GM18517 (cell line): ENCODE data around the gene GFRA4.

Experiments
- ATAC-seq: cut with Tn5 transposase; IDR thresholded peaks from one replicate; pipeline ENCODE4 v1.9.1; 2021; ENCODE audit warnings: mild to moderate bottlenecking, moderate library complexity; ENCODE audit not compliant: unreplicated experiment

Gene GFRA4

DNA sequence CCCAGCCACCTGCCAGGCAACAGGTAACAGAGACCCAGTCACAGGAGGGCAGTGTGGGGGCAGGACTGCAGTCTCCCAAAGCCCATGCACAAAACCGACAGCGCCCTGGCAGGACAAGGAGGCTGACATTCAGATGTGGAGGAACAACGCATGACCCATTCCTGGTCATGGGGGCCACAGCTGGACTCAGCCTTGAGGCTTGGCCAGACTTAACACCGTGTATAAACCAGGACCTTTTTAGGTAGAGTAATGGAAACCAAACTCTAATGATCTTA, 8.1 kb downstream of the GFRA4 start:
- ATAC-seq: no peak

DNA sequence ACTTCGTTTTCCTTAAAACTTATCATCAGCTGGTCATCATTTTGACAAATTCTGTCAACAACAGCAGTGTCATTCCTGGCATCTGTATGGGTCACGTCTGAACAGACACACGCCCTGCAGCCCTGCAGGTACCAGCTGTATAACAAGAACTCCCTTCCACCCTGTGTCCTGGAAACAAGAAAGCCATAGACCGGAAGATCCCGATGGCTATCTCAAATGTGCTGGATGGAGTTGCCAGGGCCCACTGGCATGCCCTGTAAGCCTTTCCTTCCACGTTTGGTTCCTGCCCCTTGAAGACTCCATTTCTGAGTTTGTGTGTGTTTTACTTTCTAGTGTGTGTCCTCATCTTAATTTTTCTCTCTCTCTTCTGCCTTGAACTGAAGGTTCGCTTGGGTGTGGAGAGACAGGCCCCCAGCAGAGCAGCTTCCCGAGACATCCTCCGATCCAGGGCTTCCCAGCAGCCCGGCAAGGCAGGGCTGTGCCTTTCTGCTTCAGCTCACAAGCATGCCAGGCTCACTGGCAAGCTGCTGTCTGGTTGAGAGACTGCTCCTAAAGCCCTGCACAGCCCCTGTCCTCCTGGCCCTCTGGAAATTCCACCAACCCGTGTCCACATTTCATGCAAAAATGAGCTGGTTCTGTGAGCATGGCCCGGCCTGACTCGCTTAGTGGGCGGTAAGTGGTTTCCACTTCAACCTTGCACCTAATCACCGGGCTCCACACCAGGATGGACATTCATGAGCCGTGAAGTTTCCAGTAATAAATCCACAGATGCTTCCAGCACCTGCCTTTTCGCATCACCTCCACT, 8.7 kb downstream of the GFRA4 start:
- no peak for ATAC-seq

- no peak for ATAC-seq
Observed at GRCh38 chr20:3653921-3654320, 9.3 kb downstream of the GFRA4 start.

DNA sequence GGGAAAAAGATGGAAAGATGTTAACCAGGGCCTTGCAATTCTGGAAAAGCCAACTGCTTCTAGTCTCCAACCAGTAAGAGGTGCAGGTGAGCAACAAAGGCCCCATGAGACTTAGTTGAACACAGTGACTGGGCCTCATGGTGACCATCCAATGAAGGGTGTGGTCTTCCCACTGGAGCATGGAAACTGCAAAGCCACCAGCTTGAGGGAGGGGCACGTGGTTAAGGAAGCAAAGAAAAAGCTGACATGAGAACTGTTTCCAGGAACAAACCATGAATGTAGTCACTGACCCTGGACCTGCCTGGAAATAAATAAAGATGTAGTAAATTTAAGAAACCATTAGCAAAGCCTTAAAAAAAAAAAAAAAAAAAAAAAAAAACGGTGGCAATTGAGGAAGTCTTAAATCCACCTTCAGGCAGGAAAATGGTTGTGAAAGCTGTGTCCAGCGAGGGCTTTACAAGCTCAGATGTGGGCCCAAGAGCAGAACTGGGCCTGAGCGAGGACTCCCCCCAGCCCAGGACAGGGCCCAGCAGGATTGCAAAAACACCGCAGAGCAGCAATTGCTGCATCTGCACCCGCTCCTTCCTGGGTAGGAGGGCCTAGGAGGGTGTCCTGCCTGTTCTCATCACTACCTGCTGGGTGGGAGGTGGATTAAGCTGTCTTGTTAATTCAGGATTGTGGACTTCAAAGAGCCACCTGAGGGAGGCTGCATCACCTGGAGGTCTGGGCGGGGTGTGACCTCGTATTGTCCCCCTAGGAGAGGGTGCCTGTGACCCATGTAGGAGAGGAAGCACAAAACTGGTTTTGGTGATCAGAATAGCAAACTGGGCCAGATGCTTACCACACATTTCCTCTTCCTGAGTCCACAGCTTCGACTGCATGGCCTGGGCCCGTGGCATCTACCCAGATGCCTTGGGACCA, 10.3 kb downstream of the GFRA4 start:
- no peak for ATAC-seq

- no peak for ATAC-seq
Observed at GRCh38 chr20:3652221-3652620, 11.0 kb downstream of the GFRA4 start.

DNA sequence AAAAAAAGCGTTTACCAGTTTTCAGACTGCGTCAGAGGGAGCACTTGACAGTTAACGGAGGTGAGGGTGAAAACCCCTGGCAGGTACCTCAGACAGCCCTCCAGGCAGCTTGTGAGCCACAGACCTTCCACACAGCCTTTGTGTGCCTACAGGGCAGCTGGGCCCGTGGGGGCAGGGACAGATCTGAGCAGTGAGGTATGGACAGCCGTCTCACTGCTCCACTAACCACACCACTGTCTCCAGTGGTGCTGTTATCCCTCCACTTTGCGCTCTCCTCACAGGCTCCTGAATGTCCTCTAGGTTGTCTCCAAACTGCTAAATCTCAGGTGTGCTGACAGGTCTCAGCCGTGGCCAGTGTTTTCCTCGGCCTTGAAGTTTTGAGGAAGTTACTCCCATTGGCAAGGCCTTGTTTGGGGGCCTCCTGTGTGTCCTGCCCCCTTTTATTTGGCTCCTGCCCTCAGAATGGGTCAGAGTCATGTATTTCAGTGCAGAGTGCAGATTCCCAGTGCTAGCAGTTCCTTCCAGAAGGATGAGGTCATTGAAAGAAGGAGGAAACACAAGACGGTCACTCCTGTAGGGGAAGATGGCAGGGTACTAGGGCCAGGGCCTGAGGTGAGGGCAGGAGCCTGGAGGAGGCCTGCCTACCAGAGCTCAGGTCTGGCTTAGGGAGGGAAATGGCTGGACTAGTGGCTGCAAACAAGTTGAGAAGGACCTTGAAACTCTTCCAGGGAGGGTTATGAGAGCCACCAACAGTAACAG, 11.8 kb downstream of the GFRA4 start:
- ATAC-seq: no peak

DNA sequence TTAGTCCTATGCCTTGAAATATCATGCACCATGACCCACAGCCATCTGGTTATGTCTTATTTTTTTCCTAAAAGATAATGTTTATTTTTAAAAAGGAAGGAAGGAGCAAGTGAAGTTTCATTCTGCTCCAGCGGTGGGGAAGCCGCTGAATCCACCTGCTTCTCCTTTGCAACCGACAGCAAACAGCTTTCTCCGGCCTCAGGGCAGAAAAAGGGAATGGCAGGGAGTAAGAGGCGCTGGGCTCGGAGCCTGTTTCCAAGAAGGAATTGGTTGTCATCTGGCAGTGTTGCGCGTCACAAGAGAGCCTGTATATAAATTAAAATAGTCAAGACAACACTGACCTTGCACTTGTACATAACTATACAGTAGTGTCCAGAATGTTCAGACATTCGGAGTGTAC, 14.2 kb downstream of the GFRA4 start:
- no peak for ATAC-seq

DNA sequence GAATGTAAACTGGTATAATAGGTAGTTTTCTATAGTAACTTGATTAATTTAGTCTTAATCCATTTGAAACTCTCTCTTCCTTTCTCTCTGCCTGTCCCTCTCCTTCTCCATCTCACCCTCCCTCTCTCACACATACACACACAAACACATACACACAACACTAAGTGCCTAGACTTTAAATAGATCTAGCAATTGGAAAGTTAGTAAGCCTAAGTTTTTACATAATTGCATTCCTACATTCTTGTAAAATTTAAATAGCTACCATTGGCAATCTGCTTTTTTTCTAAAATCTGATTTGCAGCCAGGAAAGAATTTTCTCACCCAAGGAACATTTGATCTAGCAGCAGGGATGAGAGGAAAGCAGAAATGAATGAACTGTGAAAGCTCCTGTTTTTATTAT, 15.7 kb downstream of the GFRA4 start:
- ATAC-seq: no peak

DNA sequence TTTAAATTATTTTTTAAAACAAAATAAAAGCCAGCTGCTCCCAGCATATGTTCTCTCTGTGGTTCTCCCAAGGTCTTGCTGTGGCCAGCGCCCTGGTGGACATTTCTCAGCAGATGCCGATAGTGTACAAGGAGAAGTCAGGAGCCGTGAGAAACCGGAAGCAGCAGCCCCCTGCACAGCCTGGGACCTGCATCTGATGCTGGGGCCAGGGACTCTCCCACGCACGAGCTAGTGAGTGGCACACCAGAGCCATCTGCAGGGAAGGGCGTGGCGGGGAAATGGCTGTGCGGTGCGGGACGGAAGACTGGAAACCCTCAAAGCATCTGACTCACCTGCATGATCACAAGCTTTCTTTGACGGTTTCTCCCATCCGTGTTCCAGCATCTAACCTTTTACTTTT, 16.5 kb downstream of the GFRA4 start:
- ATAC-seq: no peak

- no peak for ATAC-seq
Observed at GRCh38 chr20:3646067-3646440, 17.1 kb downstream of the GFRA4 start.

- ATAC-seq: no peak
Observed at GRCh38 chr20:3645309-3646066, 17.7 kb downstream of the GFRA4 start.

GRCh38 chr20:3640259-3640658, 22.9 kb downstream of the GFRA4 start:
- ATAC-seq: no peak

DNA sequence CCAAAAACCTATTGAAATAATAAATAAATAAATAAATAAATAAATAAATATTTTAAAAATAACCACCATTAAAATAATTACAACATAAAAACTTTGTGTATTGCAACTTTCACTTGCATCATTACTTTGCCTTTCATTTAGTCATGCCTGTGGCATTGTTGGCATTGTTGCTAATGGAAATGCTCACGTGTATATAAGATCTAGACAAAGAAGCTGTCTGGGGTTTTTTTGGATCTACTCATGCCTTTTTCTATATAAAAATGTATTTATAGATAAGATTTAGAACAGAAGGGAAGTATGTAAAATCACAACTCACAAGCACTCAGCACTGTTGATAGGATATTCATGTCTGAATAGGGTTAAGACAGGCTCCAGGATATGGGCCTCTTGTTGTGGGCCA, 27.9 kb downstream of the GFRA4 start:
- no peak for ATAC-seq

DNA sequence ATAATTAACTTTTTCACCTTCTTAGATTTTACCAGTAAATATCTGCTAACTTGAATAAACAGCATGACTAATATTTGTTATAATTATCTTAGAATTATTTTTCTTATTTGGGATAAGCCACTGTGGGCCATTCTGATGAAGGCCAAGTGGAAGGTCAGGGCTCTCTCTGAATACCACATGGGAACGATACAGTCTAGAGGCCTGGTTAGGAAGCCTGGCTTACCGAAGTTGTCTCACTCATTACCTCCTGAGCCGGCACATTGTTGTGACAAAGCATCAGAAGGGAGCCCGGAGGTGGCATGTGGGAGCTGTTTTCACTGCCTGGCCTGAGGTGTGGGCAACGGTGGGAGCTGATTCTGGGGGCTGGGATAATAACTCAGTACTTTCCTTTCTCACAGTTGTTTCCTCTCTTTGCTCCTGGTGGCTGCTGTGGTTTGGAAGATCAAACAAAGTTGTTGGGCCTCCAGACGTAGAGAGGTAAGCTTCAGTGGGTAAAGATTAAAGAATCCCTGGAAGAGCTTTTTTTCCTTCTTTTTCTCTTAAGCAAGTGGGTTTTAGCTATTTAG, 29.2 kb downstream of the GFRA4 start:
- no peak for ATAC-seq

DNA sequence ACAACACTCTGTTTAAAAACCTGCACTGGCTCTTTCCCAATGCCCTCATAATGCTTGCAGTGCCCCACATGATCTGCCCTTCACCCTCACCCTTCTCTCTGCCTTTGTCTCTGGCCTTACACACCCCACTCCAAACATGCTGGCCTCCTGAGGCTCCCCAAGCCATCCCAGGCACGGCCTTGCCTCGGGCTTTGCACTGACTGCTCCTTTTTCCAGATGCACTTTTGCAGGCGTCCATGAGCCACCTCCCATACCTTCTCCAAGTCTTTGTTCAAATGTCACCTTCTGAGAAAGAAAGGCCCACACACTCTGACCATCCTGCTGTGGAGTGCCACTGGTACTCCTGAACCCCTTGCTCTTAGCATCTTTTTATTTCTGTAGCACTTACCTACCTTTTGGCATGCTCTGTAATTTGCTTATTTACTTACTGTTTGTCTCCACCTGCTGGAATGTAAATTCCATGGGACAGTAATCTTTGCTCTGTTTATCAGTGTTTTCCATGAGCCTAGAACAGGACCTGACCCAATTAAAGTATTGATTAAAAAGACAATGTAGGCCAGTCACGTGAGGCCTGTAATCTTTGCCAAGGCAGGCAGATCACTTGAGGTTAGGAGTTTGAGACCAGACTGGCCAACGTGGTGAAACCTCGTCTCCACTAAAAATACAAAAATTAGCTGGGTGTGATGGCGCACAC, 30.7 kb downstream of the GFRA4 start:
- no peak for ATAC-seq

DNA sequence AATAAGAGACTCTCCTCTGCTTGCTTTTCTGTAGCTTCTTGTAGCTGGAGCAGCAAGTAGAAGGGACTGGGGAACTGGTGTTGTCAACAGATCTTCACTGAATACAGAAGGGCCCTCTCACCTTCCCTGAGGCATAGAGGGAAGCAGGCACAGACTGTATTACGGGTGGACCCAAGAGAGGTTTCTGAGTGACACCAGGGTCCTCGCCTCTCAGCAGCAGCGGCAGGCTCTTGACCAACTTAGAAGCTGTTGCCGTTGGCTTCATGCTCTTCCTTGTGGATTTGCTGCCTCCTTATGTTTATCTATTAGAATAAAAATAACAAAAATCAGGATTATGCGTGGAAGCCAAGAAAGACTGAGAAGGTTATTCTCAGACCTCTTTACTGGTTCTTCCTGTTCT, 31.7 kb downstream of the GFRA4 start:
- ATAC-seq: no peak

- no peak for ATAC-seq
Observed at GRCh38 chr20:3630429-3630828, 32.8 kb downstream of the GFRA4 start.

DNA sequence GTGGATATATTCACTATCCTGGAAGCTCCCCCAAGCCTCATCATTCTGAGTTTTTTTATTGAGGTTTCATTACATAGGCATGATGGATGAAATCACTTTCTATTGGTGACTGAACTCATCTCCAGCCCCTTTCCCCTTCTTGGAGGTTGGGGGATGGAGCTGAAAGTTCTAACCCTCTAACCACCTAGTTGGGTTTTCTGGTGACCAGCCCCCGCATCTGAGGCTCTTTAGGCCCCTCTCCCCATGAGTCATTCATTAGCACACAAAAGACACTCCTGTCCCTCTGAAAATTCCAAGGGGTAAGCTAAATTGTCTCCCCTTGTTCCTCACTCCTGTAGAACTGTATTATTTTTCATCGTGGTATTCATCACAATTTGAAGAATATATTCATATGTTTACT, 33.3 kb downstream of the GFRA4 start:
- ATAC-seq: no peak

DNA sequence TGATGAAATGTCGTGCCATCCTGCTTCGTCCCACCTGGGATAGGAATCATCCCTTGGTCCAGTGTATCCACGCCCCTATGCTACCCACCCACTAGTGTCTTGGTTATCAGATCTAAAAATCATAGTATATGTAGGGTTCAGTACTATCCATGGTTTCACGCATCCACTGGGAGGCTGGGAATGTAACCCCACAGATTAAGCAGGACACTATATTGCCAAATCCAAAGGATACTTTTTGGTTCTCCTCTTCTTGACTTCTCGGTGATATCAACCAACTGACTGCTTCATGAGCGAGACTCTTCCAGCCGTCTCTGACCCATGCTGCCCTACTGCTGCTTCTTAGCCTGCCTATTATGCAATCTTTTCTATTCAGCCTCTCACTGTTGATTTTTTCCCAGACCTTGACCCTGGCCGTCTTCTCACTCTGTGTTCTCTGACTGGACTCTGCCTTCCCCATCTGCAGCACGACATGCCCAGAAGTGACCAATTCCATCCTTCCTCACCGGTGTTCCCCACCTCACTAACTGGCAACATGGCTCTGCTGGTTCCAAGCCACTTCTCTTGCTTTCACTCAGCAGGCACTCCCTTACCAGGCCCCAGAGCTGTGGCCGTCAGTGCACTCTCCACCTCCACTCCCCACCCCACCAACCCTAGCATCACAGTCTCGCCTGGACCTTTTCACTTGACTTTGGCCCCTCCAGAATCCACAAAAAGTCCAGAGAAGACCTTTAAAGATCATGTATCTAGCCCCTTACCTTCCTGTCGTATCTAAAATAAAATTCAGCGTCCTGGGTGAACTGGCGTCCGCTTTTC, 34.5 kb downstream of the GFRA4 start:
- no peak for ATAC-seq
